ENCODE measurements around the gene OBP2A. TPM values are rescaled to one million over a fixed set of nuclear protein-coding genes. Genes with fewer than 3 reads are reported as not detected.
"Not testable (repeated sequence)": the region's sequence is repeated elsewhere in the genome, so short reads cannot be mapped to it uniquely, and the experiment has no call there.

OBP2A gene
- total and polyA plus RNA-seq, 2 donors (not counting 3 experiments of a cell fraction or from before 2014, with no cell fraction given) = not detected

GRCh38 chr9:135544981-135545635, 818 bp upstream of the OBP2A start:
- no peak overlapping the region for H3K9ac ChIP-seq (replicated peaks; ENCODE audit: extremely low read depth, insufficient read depth, low read length)
- DNase-seq (ENCODE audit: low read depth, low spot score) (no peak), FAIRE-seq (no peak)
- ChIA-PET POLR2A (no interaction called here), CTCF (no interaction called here)
- no peak overlapping the region for H3K4me2 ChIP-seq (ENCODE audit: insufficient read depth, low read length)
- dilution Hi-C loops (cut with MboI; ENCODE audit: extremely low pct_ligation_motif_present, low sequenced_read_pairs) = no loop called here
- H3K27me3 ChIP-seq (ENCODE audit: control insufficient read depth in 2 of 2, insufficient read depth in 2 of 2, low read length in 2 of 2) = peaks cover 2 to 3% of the 10 kb centered on the region in 2 experiments
- no peaks in the 10 kb centered on the region for H3K36me3 ChIP-seq (ENCODE audit: control insufficient read depth in 2 of 2, extremely low read depth in 1 of 2, insufficient read depth in 2 of 2, low read length in 2 of 2)
- H4K20me1 ChIP-seq (replicated peaks; ENCODE audit: control insufficient read depth, extremely low read depth, insufficient read depth, low read length) = no peaks in the 10 kb centered on the region
- no peaks in the 10 kb centered on the region for H3K79me2 ChIP-seq (ENCODE audit: control insufficient read depth, insufficient read depth, low read length)
- BruUV-seq (replicated peaks) = no TSS peak
- H3K9me3 ChIP-seq (replicated peaks; ENCODE audit: control insufficient read depth, insufficient read depth, low read length) = no peaks in the 10 kb centered on the region
- no peaks in the 10 kb centered on the region for H3K9me1 ChIP-seq (replicated peaks; ENCODE audit: control insufficient read depth, extremely low read depth, insufficient read depth, low read length)
- TF ChIP-seq JUN (IDR thresholded peaks at IDR 0.05; ENCODE audit: borderline replicate concordance, insufficient read depth, insufficient read length, low read depth) (no peak), POLR2A (IDR thresholded peaks at IDR 0.05; ENCODE audit: low read depth, low read length) (no peak), GATA2 (IDR thresholded peaks at IDR 0.05; ENCODE audit: insufficient read depth, insufficient read length, low read depth, low read length) (no peak), EZH2 (IDR thresholded peaks at IDR 0.05; ENCODE audit: borderline replicate concordance, low read depth, low read length, severe bottlenecking) (no peak), MAX (IDR thresholded peaks at IDR 0.05; ENCODE audit: insufficient read depth, insufficient read length) (no peak), MYC (IDR thresholded peaks at IDR 0.05; ENCODE audit: low read depth, low read length) (no peak), FOS (IDR thresholded peaks at IDR 0.05; ENCODE audit: borderline replicate concordance, insufficient read depth, low read length) (no peak), POLR2AphosphoS5 (IDR thresholded peaks at IDR 0.05; ENCODE audit: insufficient read depth, low read depth, low read length) (no peak)
- TF ChIP-seq, protein P1, sequence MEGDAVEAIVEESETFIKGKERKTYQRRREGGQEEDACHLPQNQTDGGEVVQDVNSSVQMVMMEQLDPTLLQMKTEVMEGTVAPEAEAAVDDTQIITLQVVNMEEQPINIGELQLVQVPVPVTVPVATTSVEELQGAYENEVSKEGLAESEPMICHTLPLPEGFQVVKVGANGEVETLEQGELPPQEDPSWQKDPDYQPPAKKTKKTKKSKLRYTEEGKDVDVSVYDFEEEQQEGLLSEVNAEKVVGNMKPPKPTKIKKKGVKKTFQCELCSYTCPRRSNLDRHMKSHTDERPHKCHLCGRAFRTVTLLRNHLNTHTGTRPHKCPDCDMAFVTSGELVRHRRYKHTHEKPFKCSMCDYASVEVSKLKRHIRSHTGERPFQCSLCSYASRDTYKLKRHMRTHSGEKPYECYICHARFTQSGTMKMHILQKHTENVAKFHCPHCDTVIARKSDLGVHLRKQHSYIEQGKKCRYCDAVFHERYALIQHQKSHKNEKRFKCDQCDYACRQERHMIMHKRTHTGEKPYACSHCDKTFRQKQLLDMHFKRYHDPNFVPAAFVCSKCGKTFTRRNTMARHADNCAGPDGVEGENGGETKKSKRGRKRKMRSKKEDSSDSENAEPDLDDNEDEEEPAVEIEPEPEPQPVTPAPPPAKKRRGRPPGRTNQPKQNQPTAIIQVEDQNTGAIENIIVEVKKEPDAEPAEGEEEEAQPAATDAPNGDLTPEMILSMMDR (IDR thresholded peaks at IDR 0.05; ENCODE audit: extremely low read depth in 1 of 2, insufficient read depth in 1 of 2, low read depth in 1 of 2, low read length in 2 of 2) = no peak
- no peak overlapping the region for H2AFZ ChIP-seq (ENCODE audit: low read depth, low read length)
- intact Hi-C loops (cut with micrococcal nuclease) = no loop called here
- no peaks in the 10 kb centered on the region for H3K4me1 ChIP-seq (ENCODE audit: control insufficient read depth, extremely low read depth, insufficient read depth, low read length)
- no peak overlapping the region for H3K27ac ChIP-seq (ENCODE audit: insufficient read depth, low read depth, low read length)
- H3K4me3 ChIP-seq (replicated peaks in 1 of 3; ENCODE audit: insufficient read depth in 1 of 3, low read depth in 1 of 3, low read length in 3 of 3) = no peak overlapping the region

- DNase-seq (ENCODE audit: low read depth, low spot score); H3K79me2 ChIP-seq (ENCODE audit: control insufficient read depth, insufficient read depth, low read length); H3K4me2 ChIP-seq (ENCODE audit: insufficient read depth, low read length); FAIRE-seq; H3K27me3 ChIP-seq (ENCODE audit: control insufficient read depth in 2 of 2, insufficient read depth in 2 of 2, low read length in 2 of 2); H3K36me3 ChIP-seq (ENCODE audit: control insufficient read depth in 2 of 2, extremely low read depth in 1 of 2, insufficient read depth in 2 of 2, low read length in 2 of 2); POLR2A ChIA-PET; CTCF ChIA-PET; BruUV-seq (replicated peaks); intact Hi-C loops (cut with micrococcal nuclease); H3K4me3 ChIP-seq (replicated peaks in 1 of 3; ENCODE audit: insufficient read depth in 1 of 3, low read depth in 1 of 3, low read length in 3 of 3); H3K4me1 ChIP-seq (ENCODE audit: control insufficient read depth, extremely low read depth, insufficient read depth, low read length); H2AFZ ChIP-seq (ENCODE audit: low read depth, low read length); H3K9me1 ChIP-seq (replicated peaks; ENCODE audit: control insufficient read depth, extremely low read depth, insufficient read depth, low read length); H4K20me1 ChIP-seq (replicated peaks; ENCODE audit: control insufficient read depth, extremely low read depth, insufficient read depth, low read length); dilution Hi-C loops (cut with MboI; ENCODE audit: extremely low pct_ligation_motif_present, low sequenced_read_pairs); H3K9ac ChIP-seq (replicated peaks; ENCODE audit: extremely low read depth, insufficient read depth, low read length); H3K9me3 ChIP-seq (replicated peaks; ENCODE audit: control insufficient read depth, insufficient read depth, low read length); H3K27ac ChIP-seq (ENCODE audit: insufficient read depth, low read depth, low read length): not testable (repeated sequence)
Observed at GRCh38 chr9:135546792-135547617, 1.1 kb downstream of the OBP2A start.
